HEK293 (cell line): ENCODE measurements around the gene MINPP1.
A peak's percentile ranks its signal among the peaks of the same experiment; 100 is the strongest.
"Not testable (repeated sequence)": the region's sequence is repeated elsewhere in the genome, so short reads cannot be mapped to it uniquely, and the experiment has no call there.

Experiments
- CTCF ChIA-PET: fragments of 350-600 bp; formaldehyde crosslinking; extraction: SDS; loops from one replicate; lab custom pipeline; 2021; ENCODE audit warnings: antibody characterized with exemption; lab: Yijun Ruan, JAX
- POLR2A ChIA-PET: fragments of 300-600 bp; formaldehyde crosslinking; extraction: SDS; loops from one replicate; lab custom pipeline; 2020; ENCODE audit warnings: antibody characterized with exemption, inconsistent platforms; lab: Yijun Ruan, JAX
- H3K27ac ChIP-seq: fragments of 200-500 bp; sonication (Bioruptor generic); 2 replicates; pipeline ENCODE4 v1.5.1; 2014; ENCODE audit warnings: low read depth, low read length, control low read depth, inconsistent platforms; ENCODE audit errors: extremely low read depth
- H3K36me3 ChIP-seq, 2 experiments: fragments of 200-500 bp in 1 of 2; sonication (Bioruptor generic) in 1 of 2; 1 replicate in 1 of 2; 2 replicates in 1 of 2; pipeline ENCODE4 v1.5.1; 2014 to 2017; ENCODE audit warnings: inconsistent platforms in 2 of 2, low read length in 2 of 2; ENCODE audit not compliant: control insufficient read depth in 2 of 2, insufficient read depth in 1 of 2
- H3K4me1 ChIP-seq: fragments of 200-500 bp; sonication (Bioruptor generic); 2 replicates; pipeline ENCODE4 v1.5.1; 2014; ENCODE audit warnings: mild to moderate bottlenecking, low read length, inconsistent platforms; ENCODE audit not compliant: control insufficient read depth, insufficient read depth
- H3K4me3 ChIP-seq: 2 replicates; pipeline ENCODE4 v1.5.1; 2011; ENCODE audit warnings: low read depth, mild to moderate bottlenecking, control low read depth, low read length, moderate library complexity
- H3K9me3 ChIP-seq: fragments of 200-500 bp; sonication (Bioruptor generic); 2 replicates; pipeline ENCODE4 v1.5.1; 2014; ENCODE audit warnings: low read depth, low read length, inconsistent platforms; ENCODE audit not compliant: control insufficient read depth, insufficient read depth
- HOXC10 ChIP-seq: sonication (generic); formaldehyde crosslinking; IDR thresholded peaks from 2 replicates; pipeline ENCODE4 v1.8.1; 2023; ENCODE audit warnings: mild to moderate bottlenecking, missing genetic modification reagents
- KLF1 ChIP-seq: fragments of 450-650 bp; formaldehyde crosslinking; IDR thresholded peaks from 2 replicates; pipeline ENCODE4 v1.5.1; 2016; ENCODE audit warnings: missing biosample characterization, missing genetic modification characterization
- KLF10 ChIP-seq: fragments of 450-650 bp; IDR thresholded peaks from 2 replicates; pipeline ENCODE4 v1.5.1; 2018; ENCODE audit warnings: missing biosample characterization, mild to moderate bottlenecking, missing genetic modification characterization
- KLF16 ChIP-seq: fragments of 450-650 bp; formaldehyde crosslinking; IDR thresholded peaks from 2 replicates; pipeline ENCODE4 v1.5.1; 2017; ENCODE audit warnings: missing biosample characterization, missing genetic modification characterization
- PRDM2 ChIP-seq: fragments of 450-650 bp; formaldehyde crosslinking; IDR thresholded peaks from 2 replicates; pipeline ENCODE4 v1.5.1; 2016; ENCODE audit warnings: missing biosample characterization, missing genetic modification characterization, borderline replicate concordance
- SCRT1 ChIP-seq: fragments of 450-650 bp; formaldehyde crosslinking; IDR thresholded peaks from 2 replicates; pipeline ENCODE4 v1.5.1; 2016; ENCODE audit warnings: missing biosample characterization, missing genetic modification characterization, borderline replicate concordance
- WT1 ChIP-seq: fragments of 450-650 bp; formaldehyde crosslinking; IDR thresholded peaks from 2 replicates; pipeline ENCODE4 v1.5.1; 2016; ENCODE audit warnings: missing biosample characterization, missing genetic modification characterization
- YY2 ChIP-seq: fragments of 450-650 bp; formaldehyde crosslinking; IDR thresholded peaks from 2 replicates; pipeline ENCODE4 v1.5.1; 2016; ENCODE audit warnings: missing biosample characterization, missing genetic modification characterization
- ZBTB11 ChIP-seq: fragments of 450-650 bp; formaldehyde crosslinking; conservative IDR thresholded peaks from 2 replicates; pipeline ENCODE4 v1.5.1; 2016; ENCODE audit warnings: low read depth, missing biosample characterization, missing genetic modification characterization
- ZBTB17 ChIP-seq: fragments of 450-650 bp; formaldehyde crosslinking; IDR thresholded peaks from 2 replicates; pipeline ENCODE4 v1.5.1; 2016; ENCODE audit warnings: missing biosample characterization, missing genetic modification characterization
- ZBTB20 ChIP-seq: fragments of 450-650 bp; formaldehyde crosslinking; IDR thresholded peaks from 2 replicates; pipeline ENCODE4 v1.5.1; 2016; ENCODE audit warnings: missing biosample characterization, missing genetic modification characterization
- ZNF2 ChIP-seq: fragments of 450-650 bp; formaldehyde crosslinking; IDR thresholded peaks from 2 replicates; pipeline ENCODE4 v1.5.1; 2016; ENCODE audit warnings: missing biosample characterization, missing genetic modification characterization
- ZNF404 ChIP-seq: fragments of 450-650 bp; formaldehyde crosslinking; IDR thresholded peaks from 2 replicates; pipeline ENCODE4 v1.5.1; 2017; ENCODE audit warnings: missing biosample characterization, missing genetic modification characterization
- ZNF449 ChIP-seq: fragments of 450-650 bp; formaldehyde crosslinking; IDR thresholded peaks from 2 replicates; pipeline ENCODE4 v1.5.1; 2017; ENCODE audit warnings: missing biosample characterization, mild to moderate bottlenecking, missing genetic modification characterization, moderate library complexity
- ZNF548 ChIP-seq: fragments of 450-650 bp; formaldehyde crosslinking; IDR thresholded peaks from 2 replicates; pipeline ENCODE4 v1.5.1; 2016; ENCODE audit warnings: missing biosample characterization, missing genetic modification characterization
- ZNF600 ChIP-seq: fragments of 450-650 bp; formaldehyde crosslinking; IDR thresholded peaks from 2 replicates; pipeline ENCODE4 v1.5.1; 2016; ENCODE audit warnings: missing biosample characterization, missing genetic modification characterization
- ZNF623 ChIP-seq: fragments of 450-650 bp; formaldehyde crosslinking; IDR thresholded peaks from 2 replicates; pipeline ENCODE4 v1.5.1; 2016; ENCODE audit warnings: missing biosample characterization, missing genetic modification characterization
- ZNF629 ChIP-seq: fragments of 450-650 bp; formaldehyde crosslinking; IDR thresholded peaks from 2 replicates; pipeline ENCODE4 v1.5.1; 2017; ENCODE audit warnings: missing biosample characterization, missing genetic modification characterization
- ZNF777 ChIP-seq: fragments of 450-650 bp; formaldehyde crosslinking; IDR thresholded peaks from 2 replicates; pipeline ENCODE4 v1.5.1; 2017; ENCODE audit warnings: missing biosample characterization, missing genetic modification characterization, borderline replicate concordance
- ZNF791 ChIP-seq: fragments of 450-650 bp; formaldehyde crosslinking; IDR thresholded peaks from 2 replicates; pipeline ENCODE4 v1.5.1; 2016; ENCODE audit warnings: missing biosample characterization, missing genetic modification characterization
- TF ChIP-seq, protein P1 (sequence below): fragments of 450-650 bp; formaldehyde crosslinking; IDR thresholded peaks from 2 replicates; pipeline ENCODE4 v1.5.1; 2016; ENCODE audit warnings: missing biosample characterization, missing genetic modification characterization, borderline replicate concordance

Gene MINPP1

GRCh38 chr10:87504640-87505365 lies at the start of gene MINPP1 (continued):
- no peak for TF ChIP-seq ZNF404
- peak; percentile 97 for TF ChIP-seq ZBTB11 (tag by site-specific recombination)
- TF ChIP-seq, protein P1, sequence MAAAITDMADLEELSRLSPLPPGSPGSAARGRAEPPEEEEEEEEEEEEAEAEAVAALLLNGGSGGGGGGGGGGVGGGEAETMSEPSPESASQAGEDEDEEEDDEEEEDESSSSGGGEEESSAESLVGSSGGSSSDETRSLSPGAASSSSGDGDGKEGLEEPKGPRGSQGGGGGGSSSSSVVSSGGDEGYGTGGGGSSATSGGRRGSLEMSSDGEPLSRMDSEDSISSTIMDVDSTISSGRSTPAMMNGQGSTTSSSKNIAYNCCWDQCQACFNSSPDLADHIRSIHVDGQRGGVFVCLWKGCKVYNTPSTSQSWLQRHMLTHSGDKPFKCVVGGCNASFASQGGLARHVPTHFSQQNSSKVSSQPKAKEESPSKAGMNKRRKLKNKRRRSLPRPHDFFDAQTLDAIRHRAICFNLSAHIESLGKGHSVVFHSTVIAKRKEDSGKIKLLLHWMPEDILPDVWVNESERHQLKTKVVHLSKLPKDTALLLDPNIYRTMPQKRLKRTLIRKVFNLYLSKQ = no peak
- peak; percentile 87 for TF ChIP-seq ZNF2 (tag by site-specific recombination)
- no peak for TF ChIP-seq SCRT1 (tag by site-specific recombination)
- TF ChIP-seq ZNF600 (tag by site-specific recombination) = peak; percentile 75
- TF ChIP-seq ZNF629 (tag by site-specific recombination) = 0 out of 2 replicates have a peak, but pooled peaks have one; percentile 33
- no peak for TF ChIP-seq HOXC10
- TF ChIP-seq ZNF623 = no peak
- peak; percentile 59; the same call in 1 of the 2 replicates for TF ChIP-seq ZBTB20 (tag by site-specific recombination)
- TF ChIP-seq KLF16 (tag by site-specific recombination) = peak; percentile 59; the same call in 1 of the 2 replicates
- TF ChIP-seq KLF1 (tag by site-specific recombination) = 0 out of 2 replicates have a peak, but pooled peaks have one; percentile 14
- no peak for TF ChIP-seq ZNF791 (tag by site-specific recombination)
- 0 out of 2 replicates have a peak, but pooled peaks have one; percentile 32 for TF ChIP-seq PRDM2 (tag by site-specific recombination)
- TF ChIP-seq ZNF449 = peak; percentile 30; the same call in 1 of the 2 replicates
- peak; percentile 67; the same call in 1 of the 2 replicates for TF ChIP-seq ZBTB17
- 0 out of 2 replicates have a peak, but pooled peaks have one; percentile 16 for TF ChIP-seq YY2 (tag by site-specific recombination)
- peak; percentile 5; the same call in 1 of the 2 replicates for TF ChIP-seq WT1 (tag by site-specific recombination)
- TF ChIP-seq ZNF548 (tag by site-specific recombination) = no peak
- TF ChIP-seq KLF10 (tag by site-specific recombination) = 0 out of 2 replicates have a peak, but pooled peaks have one; percentile 17
- TF ChIP-seq ZNF777 (tag by site-specific recombination) = peak; percentile 95; the same call in 1 of the 2 replicates

DNA sequence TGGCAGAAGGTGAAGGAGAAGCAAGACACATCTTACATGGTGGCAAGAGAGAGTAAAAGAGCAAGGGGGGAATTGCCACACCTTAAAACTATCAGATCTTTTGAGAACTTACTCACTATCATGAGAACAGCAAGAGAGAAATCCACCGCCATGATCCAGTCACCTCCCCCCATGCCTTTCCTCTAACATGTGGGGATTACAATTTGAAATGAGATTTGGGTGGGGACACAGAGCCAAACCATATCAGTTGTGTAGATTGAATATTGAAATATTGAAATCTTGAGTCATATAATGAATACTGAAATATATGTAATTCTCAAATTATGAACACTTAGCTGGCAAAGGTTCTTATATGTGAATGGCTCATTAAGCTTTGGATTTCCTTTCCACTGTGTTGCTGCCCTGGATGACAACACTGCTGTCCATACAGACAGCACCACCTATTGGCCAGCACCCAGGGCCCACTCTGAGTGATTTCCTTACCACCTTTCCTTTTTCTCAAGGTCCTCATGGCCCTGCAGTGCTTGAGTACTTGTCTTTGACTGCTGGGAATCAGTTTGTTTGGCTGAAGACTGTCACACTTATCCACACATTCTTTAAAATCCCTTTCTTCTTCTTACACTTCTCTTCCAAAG lies 48.0 kb upstream of the MINPP1 start:
- H3K27ac ChIP-seq, H3K36me3 ChIP-seq, H3K4me3 ChIP-seq, H3K9me3 ChIP-seq, H3K4me1 ChIP-seq, CTCF ChIA-PET, POLR2A ChIA-PET: not testable (repeated sequence)

- H3K4me3 ChIP-seq, CTCF ChIA-PET, POLR2A ChIA-PET: not testable (repeated sequence)
These were observed 42.9 kb upstream of the MINPP1 start for GRCh38 chr10:87461751-87462150.

More at GRCh38 chr10:87461751-87462150, 42.9 kb upstream of the MINPP1 start:
- H3K36me3 ChIP-seq, H3K9me3 ChIP-seq, H3K27ac ChIP-seq, H3K4me1 ChIP-seq: not testable (repeated sequence)
